ENCODE data around the gene ZNF460. TPM values are rescaled to one million over a fixed set of nuclear protein-coding genes. Genes with fewer than 3 reads are reported as not detected.

ZNF460 gene
- total RNA-seq: 49.5 and 79.2 TPM in 2 replicates

GRCh38 chr19:57280165-57280961 lies at the start of gene ZNF460:
Gene ZNF460 (plus strand): TSS chr19:57280485. CDS start chr19:57280807, 322 bp downstream.

DNA sequence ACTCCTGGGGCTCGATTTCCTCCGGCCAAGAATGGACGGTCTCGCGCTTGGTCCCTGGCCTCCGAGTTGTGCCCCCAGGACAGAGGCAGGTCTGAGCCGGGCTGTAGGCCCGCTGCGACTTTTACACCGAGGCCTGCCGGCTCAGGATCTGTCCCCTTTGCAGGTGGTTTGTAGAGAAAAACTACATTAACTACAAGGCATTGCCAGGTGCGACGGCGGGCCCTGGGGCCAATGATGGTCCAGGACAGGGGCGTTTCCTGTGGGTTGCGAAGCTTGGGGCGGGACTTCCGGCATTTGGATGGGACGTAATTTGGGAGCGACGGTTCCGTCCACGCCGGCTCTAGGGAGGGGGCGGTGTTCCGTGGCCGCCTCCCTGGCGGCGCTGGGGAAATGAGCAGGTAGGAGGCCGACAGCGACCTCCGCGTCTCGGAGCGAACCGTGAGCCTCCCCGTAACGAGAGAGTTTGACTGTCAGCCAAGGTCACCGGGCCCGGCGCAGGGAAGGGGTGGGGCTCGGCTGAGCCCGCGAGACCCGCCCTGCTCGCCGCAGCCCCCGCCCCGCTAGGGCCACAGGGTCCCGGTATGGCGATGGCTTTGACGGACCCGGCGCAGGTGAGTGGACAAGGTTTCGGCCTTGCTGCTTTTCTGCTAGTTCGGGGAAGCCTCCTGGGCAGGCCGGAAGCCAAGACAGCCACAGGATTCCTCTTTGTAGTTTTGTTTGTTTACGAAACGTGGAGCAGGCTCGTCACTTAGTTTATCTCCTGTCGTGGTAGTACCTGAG lies 39.8 kb upstream of the ZNF460 start, which contains the start of gene ZNF805:
ZNF805 (plus strand) TSS at position 322 of the 780 bp plus-strand sequence; CDS start at position 582, 260 bp downstream.

GRCh38 chr19:57320180-57321084 lies 40.1 kb downstream of the ZNF460 start, which contains the start of gene ZNF543:
Gene ZNF543 (plus strand): TSS chr19:57320472. CDS start chr19:57320854, 382 bp downstream.

Other genes starting within 250 kb of the ZNF460 start
- gene USP29, start 160.5 kb upstream of the ZNF460 start, total RNA-seq: not detected in 2 replicates
- not detected in 2 replicates for gene ZIM3, start 135.3 kb upstream of the ZNF460 start, total RNA-seq
- not detected in 2 replicates for gene DUXA, start 113.0 kb upstream of the ZNF460 start, total RNA-seq
- gene ZNF264, start 89.0 kb upstream of the ZNF460 start, total RNA-seq: 36.5 and 43.0 TPM in 2 replicates
- 0.44 and 0.66 TPM in 2 replicates for gene AURKC, start 49.5 kb upstream of the ZNF460 start, total RNA-seq
- gene ZNF805, start 39.9 kb upstream of the ZNF460 start, total RNA-seq: 24.1 and 28.6 TPM in 2 replicates
- gene ZNF543, start 40.0 kb downstream of the ZNF460 start, total RNA-seq: 9.9 and 12.7 TPM in 2 replicates
- 12.6 and 14.0 TPM in 2 replicates for gene ZNF304, start 70.8 kb downstream of the ZNF460 start, total RNA-seq
- gene TRAPPC2B, start 83.1 kb downstream of the ZNF460 start, total RNA-seq: 14.7 and 16.7 TPM in 2 replicates
- gene ZNF547, start 83.1 kb downstream of the ZNF460 start, total RNA-seq: 5.1 and 7.0 TPM in 2 replicates
- gene ZNF548, start 109.4 kb downstream of the ZNF460 start, total RNA-seq: 25.6 and 28.8 TPM in 2 replicates
- 14.1 and 16.0 TPM in 2 replicates for gene ZNF17, start 130.7 kb downstream of the ZNF460 start, total RNA-seq
- 6.5 and 8.9 TPM in 2 replicates for gene ZNF749, start 154.8 kb downstream of the ZNF460 start, total RNA-seq
- gene VN1R1, start 176.7 kb downstream of the ZNF460 start, total RNA-seq: 0.83 and 1.2 TPM in 2 replicates
- gene ZNF772, start 197.1 kb downstream of the ZNF460 start, total RNA-seq: 20.0 and 28.7 TPM in 2 replicates
- 13.7 and 19.1 TPM in 2 replicates for gene ZNF419, start 207.3 kb downstream of the ZNF460 start, total RNA-seq
- gene ZNF773, start 219.5 kb downstream of the ZNF460 start, total RNA-seq: 26.2 and 40.7 TPM in 2 replicates
- gene ZNF549, start 246.9 kb downstream of the ZNF460 start, total RNA-seq: 5.6 and 6.3 TPM in 2 replicates